Amniotic stem cell (primary cell): ENCODE data around the gene CPLX3.

Source experiments
- DNase-seq: peaks from one replicate; lab custom pipeline; 2025; lab: John Stamatoyannopoulos, UW

CPLX3 gene

GRCh38 chr15:74829486-74829885 lies 3.1 kb downstream of the CPLX3 start:
- no peak for DNase-seq

GRCh38 chr15:74829991-74830390 lies 3.6 kb downstream of the CPLX3 start:
- DNase-seq: no peak

GRCh38 chr15:74830868-74831267 lies 4.4 kb downstream of the CPLX3 start:
- no peak for DNase-seq

- DNase-seq: no peak
These were observed 5.5 kb downstream of the CPLX3 start for GRCh38 chr15:74831813-74832495.

DNA sequence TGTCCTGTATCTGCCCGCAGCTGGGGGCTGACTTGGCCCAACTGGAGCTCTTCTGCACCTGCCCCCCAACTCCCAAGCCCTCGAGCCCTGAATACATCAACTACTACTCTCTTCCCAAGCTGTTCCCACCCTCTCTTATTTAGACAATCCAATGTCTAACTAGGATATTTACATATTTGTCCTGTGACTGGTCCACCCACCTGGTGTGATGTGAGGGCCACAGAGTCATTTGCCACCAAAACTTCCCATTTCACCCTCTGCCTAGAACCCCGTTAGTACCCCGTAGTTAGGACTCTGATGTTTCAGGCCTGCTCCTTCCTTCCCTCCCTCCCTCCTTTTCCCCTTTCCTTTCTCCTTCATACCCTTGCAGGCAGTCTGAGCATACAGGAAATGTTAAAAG lies 6.4 kb downstream of the CPLX3 start:
- DNase-seq: no peak

DNA sequence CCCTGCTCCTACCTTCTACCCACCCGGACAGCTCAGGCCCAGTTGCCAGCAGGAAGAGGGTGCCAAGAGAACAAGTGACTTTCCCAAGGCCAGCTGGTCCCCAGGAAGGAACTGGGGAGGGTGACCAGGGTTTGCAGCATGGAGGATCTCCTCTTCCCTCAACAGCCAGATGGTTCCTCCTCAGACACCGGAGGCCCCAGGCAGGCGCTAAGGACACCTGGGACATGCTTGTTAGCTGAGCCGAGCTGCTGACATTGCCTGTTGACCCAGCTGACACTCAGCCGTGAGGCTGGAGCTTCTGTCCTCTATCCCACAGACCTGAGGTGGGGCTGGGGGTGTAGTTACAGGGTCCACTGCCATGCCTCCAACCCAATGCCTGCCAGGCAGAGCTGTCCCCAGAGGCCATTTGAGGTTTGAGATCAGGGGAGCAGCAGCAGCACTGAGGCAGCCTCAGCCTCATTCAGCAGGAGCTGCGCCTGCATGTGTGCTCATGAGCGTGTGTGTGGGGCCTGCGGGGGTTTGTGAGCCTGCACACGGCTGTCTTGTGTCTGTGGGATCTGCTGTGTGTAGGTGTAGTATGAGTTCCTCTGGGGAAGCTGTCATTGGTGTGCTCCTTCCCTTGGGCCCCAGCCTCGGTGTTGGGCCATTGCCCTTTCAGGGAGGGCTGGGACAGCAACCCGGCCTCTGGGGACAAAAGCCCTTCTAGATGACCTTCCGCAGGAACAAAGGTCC lies 7.1 kb downstream of the CPLX3 start:
- DNase-seq: no peak

DNA sequence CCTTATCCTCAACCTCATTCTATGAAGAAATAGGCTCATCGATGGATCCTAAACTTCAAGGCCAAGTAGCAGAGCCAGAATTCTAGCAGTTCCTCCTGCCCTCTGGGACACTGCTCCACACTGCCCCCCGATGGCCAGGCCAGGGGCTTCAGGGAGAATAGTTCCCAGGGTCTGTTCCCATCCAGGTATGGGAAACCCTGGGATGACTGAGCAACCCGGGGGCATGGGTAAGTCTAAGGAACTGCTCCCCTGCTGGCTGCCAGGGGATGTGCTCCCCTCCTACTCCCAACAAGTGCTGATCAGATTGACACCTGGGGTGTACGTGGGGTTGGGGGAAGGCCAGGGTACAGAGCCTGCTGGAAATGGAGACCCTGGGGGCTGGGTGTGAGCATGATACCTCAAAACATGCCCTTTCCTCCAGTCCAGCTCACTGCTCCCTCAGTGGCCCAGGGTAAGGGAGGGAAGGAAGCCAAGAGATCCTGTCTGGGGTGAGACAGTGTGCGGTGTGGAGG lies 8.9 kb downstream of the CPLX3 start:
- no peak for DNase-seq

GRCh38 chr15:74836846-74837245 lies 10.4 kb downstream of the CPLX3 start:
- DNase-seq: no peak

- no peak for DNase-seq
These were observed 11.2 kb downstream of the CPLX3 start for GRCh38 chr15:74837482-74838136.

DNA sequence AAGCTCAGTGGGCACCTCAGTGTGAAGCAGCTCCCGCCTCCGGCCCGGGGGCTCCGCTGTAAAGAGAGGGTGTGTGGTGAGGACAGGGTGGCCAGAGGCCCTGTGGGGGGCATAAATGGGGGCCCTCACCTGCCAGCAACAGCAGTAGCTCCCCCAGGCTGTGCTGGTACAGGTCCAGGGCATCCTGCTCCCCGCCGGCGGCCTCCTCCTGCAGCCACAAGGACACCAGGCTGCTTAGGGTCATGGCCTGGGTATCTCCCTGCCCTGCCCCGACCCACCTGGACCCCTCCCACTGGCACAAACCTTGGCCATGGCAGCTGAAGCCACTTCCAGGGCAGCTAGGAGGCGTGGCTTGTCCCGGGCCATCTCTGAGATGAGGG lies 11.7 kb downstream of the CPLX3 start:
- no peak for DNase-seq

DNA sequence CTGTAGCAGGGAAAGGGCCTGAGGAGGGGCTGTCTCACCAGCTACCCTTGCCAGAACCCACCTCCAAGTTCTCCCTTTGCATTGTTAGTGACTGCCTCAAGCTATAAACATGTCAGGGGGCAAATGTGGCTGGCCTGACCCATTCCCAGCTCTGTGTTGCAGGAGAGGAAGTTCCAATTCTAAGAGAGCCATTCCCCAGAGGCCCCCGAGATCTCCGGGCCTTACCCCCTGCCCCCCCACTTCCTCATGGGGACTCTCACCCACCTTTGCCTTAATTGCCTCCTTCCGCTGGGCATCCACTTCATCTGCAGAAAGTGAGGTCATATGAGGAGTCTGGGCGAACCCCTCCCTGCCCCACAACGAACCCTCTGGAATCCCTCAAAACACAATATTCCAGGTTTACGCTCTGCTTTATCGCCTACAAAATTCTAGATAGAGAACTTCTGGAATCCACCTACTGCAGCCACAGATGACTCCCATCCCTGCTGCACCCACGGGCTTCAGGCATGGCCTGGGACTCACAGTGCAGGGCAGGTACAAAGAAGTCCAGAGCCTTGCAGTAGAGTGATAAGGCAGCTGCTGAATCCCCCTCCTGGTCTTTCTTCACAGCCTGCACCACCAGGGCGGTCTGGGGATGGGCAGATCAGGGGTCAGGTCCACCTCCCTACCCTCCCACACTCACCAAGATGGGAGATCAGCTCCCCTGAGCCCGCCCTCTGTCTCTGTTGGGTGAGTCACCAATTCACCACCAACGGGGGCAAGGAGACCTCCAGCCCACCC lies 12.5 kb downstream of the CPLX3 start:
- DNase-seq: no peak

DNA sequence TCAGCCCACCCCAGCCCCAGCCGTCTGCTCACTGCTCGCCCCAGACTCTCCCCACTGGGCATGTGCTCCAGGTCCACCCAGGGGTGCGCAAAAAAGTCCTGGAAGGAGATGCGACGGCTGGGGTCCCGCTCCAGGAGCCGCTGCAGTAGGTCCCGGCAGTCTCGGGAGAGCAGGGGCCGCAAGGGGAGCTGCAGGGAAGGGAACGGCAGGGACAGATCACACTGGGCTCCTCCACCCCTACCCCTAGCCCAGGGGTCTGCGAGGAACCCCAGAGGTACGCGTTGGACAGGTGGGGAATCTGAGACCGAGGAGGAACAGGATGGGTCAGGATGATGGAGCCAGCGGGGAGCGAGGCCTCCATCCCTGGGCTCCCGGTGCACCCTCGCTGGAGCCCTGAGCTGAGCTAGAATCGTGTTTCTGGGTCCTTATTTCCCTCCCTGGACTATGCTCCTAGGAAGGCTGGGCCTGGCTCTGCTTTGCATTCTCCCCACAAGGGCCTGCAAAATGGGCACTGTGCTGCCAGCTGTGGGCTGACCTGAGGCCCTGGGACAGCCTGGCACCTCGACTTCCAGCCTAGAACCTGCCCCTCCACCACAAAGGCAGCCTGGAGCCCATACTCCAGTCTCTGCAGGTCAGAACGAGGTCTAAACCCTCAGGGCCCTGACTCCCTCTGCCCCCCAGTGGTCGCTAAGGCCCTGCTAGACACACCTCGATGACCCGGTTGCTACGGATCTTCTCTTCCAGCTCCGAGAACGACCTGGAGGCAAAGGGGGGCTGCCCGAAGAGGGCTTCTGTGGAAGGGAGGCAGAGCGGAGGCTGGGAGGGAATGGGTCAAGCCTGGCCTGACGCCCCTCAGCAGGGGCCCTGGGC lies 13.3 kb downstream of the CPLX3 start:
- no peak for DNase-seq

DNA sequence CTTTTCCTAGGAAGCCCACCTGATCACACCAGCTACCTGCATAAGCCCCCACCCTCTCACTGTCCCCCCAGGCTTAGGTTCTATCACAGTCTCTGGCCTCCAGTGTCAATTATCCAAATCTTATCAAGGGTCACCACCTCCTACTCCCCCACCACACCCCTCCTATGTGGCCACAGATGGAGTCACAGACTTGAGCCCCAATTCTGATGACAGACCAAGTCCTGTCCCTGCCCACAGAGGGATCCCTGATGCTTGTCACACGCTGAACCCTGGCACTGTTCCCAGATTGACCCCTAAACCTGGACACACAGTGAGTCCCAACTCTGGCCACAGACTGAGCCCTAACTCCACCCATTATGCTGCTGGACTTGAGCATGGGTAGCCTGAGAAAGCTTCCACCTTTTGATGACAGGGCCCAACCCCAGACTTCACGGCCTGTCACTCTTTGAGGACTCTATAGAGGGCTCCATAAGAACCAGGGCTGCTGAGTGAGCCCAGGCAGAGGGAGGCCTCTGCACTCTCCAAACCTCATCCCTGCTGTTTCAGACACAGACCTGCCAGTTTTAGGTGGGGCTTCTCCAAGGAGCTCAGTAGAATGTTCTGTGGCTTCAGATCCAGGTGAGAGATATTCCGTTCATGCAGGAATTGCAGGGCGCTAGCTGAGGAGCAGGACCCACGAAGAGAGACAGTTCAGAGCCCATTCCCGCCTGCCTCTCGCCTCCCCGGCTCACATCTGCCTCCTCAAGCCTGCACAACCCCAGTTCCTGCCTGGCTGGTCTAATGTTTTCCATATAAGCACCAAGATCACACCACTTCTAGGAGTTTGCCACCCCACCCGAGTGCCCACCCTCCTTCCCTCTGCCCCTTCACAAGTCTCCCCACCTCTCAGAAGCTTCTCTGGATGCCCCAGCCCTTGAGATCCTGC lies 14.7 kb downstream of the CPLX3 start:
- no peak for DNase-seq

GRCh38 chr15:74841891-74842373 lies 15.5 kb downstream of the CPLX3 start:
- no peak for DNase-seq

GRCh38 chr15:74842581-74843444 lies 16.4 kb downstream of the CPLX3 start, which contains the start of gene ULK3:
Gene ULK3, minus strand, starts transcription at chr15:74843156. Its CDS starts 51 bp downstream, at chr15:74843105.
- peak; percentile 77 for DNase-seq

DNA sequence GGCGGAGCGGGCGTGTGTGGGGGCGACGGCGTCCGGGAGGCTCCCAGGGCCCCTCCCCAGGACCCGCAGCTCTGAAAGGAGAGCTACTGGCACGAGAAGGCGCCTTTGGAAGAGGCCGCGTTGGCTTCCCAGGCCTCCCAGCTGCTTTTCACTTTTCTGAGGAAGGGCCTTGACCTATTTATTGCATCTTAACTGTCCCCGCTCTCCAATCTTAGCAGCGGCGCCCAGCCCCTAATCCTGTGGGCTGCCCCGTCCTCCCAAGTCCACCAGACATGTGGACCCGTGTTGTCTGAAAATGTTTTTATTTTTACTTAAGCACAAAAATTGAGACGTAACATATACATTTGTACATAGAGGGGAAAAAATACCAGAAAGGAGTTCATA lies 17.0 kb downstream of the CPLX3 start:
- no peak for DNase-seq

- DNase-seq: no peak
These were observed 17.5 kb downstream of the CPLX3 start for GRCh38 chr15:74843891-74844299.

DNA sequence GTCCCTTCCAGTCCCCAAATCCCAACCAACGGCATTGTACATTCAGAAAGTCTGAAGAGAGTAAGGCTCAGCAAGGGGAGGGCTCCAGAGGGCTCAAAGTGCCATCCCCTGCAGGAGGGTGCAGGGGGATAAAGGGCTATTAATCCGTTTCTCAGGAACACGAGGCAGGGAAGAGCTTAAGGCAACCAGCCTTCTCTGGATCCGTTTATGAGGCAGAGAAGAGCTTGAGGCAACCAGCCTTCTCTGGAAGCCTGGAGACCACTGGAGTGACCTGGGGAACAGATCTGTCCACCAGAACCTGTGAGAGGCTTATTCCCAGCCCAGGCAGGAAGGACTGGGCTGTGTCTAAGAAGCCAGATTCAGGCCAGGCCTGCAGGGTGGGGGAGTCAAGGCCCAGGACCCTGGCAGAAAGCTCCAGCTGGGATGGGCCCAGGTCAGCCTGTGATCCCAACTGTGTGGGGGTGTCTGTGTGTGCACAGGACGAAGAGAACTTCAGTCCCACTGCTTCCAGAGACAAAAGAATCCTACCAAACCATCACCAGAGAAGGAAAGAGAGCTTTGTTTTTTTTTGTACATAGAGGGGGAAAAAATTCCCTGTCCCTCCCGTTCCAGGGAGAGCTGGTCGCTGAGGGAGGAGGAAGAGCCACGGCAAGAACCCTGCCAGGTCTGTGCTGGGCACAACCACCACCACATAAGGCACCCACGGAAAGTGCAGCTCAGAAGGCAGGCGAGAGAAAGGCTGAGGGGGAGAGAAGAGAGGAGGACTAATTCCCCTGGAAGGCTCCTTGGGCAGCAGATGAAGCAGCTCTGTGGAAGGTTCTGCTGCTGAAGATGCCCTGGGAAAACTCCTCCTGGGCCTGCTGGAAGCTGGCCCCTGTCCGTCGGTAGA lies 18.1 kb downstream of the CPLX3 start:
- no peak for DNase-seq
